Endothelial cell of umbilical vein (primary cell): ENCODE data around the gene LDLRAD4. TPM values are rescaled to one million over a fixed set of nuclear protein-coding genes. Genes with fewer than 3 reads are reported as not detected.

Experiments used
- BruUV-seq: library from RNA; stranded (reverse); fragments of 400-500 nt; replicated peaks from 2 replicates; lab custom pipeline; 2021; lab: Mats Ljungman, UMichigan
- CTCF ChIA-PET: fragments of 300-600, 350-600 bp; sonication (Branson Sonifier 250); formaldehyde crosslinking; loops from one replicate; lab custom pipeline; 2021; ENCODE audit warnings: antibody characterized with exemption, inconsistent platforms; lab: Charles Lee
- POLR2A ChIA-PET: fragments of 300-600, 350-600 bp; sonication (Branson Sonifier 250); formaldehyde crosslinking; loops from one replicate; lab custom pipeline; 2021; ENCODE audit warnings: antibody characterized with exemption, inconsistent platforms; lab: Charles Lee
- DNase-seq: peaks from one replicate; pipeline ENCODE4 v3.0.0-alpha.2; 2011; ENCODE audit warnings: low read depth, low spot score
- FAIRE-seq: peaks from 2 replicates; lab custom pipeline; 2011; peaks lifted over from hg19 to GRCh38; lab: Jason Lieb, UNC
- H2AFZ ChIP-seq: 2 replicates; pipeline ENCODE4 v1.6.0; 2012; ENCODE audit warnings: low read depth, low read length, control low read depth, inconsistent platforms
- H3K27ac ChIP-seq: 2 replicates; pipeline ENCODE4 v1.5.1; 2011; ENCODE audit warnings: low read depth, mild to moderate bottlenecking, control low read depth, low read length, moderate library complexity; ENCODE audit not compliant: insufficient read depth
- H3K27me3 ChIP-seq, 2 experiments: 2 replicates each; pipeline versions ENCODE4 v1.6.0 to v1.6.1; 2011; ENCODE audit warnings: low read length in 2 of 2, mixed read lengths in 1 of 2; ENCODE audit not compliant: control insufficient read depth in 2 of 2, insufficient read depth in 2 of 2
- H3K36me3 ChIP-seq, 2 experiments: 2 replicates in 1 of 2; 3 replicates in 1 of 2; pipeline ENCODE4 v1.5.1; 2011; ENCODE audit warnings: low read length in 2 of 2, mild to moderate bottlenecking in 1 of 2, moderate library complexity in 1 of 2; ENCODE audit not compliant: control insufficient read depth in 2 of 2, insufficient read depth in 2 of 2; ENCODE audit errors: extremely low read depth in 1 of 2
- H3K4me1 ChIP-seq: 3 replicates; pipeline ENCODE4 v1.5.1; 2011; ENCODE audit warnings: mild to moderate bottlenecking, low read length; ENCODE audit not compliant: control insufficient read depth, insufficient read depth; ENCODE audit errors: extremely low read depth
- H3K4me2 ChIP-seq: 2 replicates; pipeline ENCODE4 v1.6.1; 2011; ENCODE audit warnings: low read length, control low read depth, mixed read lengths; ENCODE audit not compliant: insufficient read depth
- H3K4me3 ChIP-seq, 3 experiments: fragments of 200-600 bp in 1 of 3; sonication (generic), shearing (Covaris generic) in 1 of 3; replicated peaks in 1 of 3; 2 replicates each; pipeline ENCODE4 v1.5.1; 2011 to 2016; ENCODE audit warnings: control low read depth in 3 of 3, low read length in 3 of 3, mild to moderate bottlenecking in 2 of 3, inconsistent platforms in 1 of 3, low read depth in 1 of 3, moderate library complexity in 1 of 3; ENCODE audit not compliant: insufficient read depth in 1 of 3
- H3K79me2 ChIP-seq: 2 replicates; pipeline ENCODE4 v1.6.0; 2012; ENCODE audit warnings: low read length, inconsistent platforms; ENCODE audit not compliant: control insufficient read depth, insufficient read depth
- H3K9ac ChIP-seq: replicated peaks from 2 replicates; pipeline ENCODE3; 2011; ENCODE audit warnings: low read length, control low read depth; ENCODE audit not compliant: insufficient read depth; ENCODE audit errors: extremely low read depth
- H3K9me1 ChIP-seq: replicated peaks from 3 replicates; pipeline ENCODE4 v1.6.0; 2011; ENCODE audit warnings: mild to moderate bottlenecking, low read length; ENCODE audit not compliant: control insufficient read depth, insufficient read depth; ENCODE audit errors: extremely low read depth
- H3K9me3 ChIP-seq: replicated peaks from 2 replicates; pipeline ENCODE4 v1.5.1; 2012; ENCODE audit warnings: low read length, inconsistent platforms; ENCODE audit not compliant: control insufficient read depth, insufficient read depth
- H4K20me1 ChIP-seq: replicated peaks from 2 replicates; pipeline ENCODE3; 2011; ENCODE audit warnings: mild to moderate bottlenecking, low read length; ENCODE audit not compliant: control insufficient read depth, insufficient read depth; ENCODE audit errors: extremely low read depth
- EZH2 ChIP-seq: IDR thresholded peaks from 2 replicates; pipeline ENCODE4 v1.6.1; 2012; ENCODE audit warnings: borderline replicate concordance, low read depth, mild to moderate bottlenecking, moderate library complexity, low read length, inconsistent platforms; ENCODE audit not compliant: severe bottlenecking
- FOS ChIP-seq: IDR thresholded peaks from 2 replicates; pipeline ENCODE4 v1.6.1; 2011; ENCODE audit warnings: mild to moderate bottlenecking, low read length, moderate library complexity, borderline replicate concordance; ENCODE audit not compliant: insufficient read depth
- GATA2 ChIP-seq: IDR thresholded peaks from 2 replicates; pipeline ENCODE4 v1.7.0; 2011; ENCODE audit warnings: low read depth, mild to moderate bottlenecking, moderate library complexity, mixed read lengths, low read length; ENCODE audit not compliant: insufficient read length, insufficient read depth
- JUN ChIP-seq: IDR thresholded peaks from 2 replicates; pipeline ENCODE4 v1.6.1; 2011; ENCODE audit warnings: borderline replicate concordance, low read depth; ENCODE audit not compliant: insufficient read length, insufficient read depth
- MYC ChIP-seq: IDR thresholded peaks from one replicate; pipeline ENCODE4 v1.6.1; 2011; ENCODE audit warnings: mild to moderate bottlenecking, low read depth, low read length
- POLR2A ChIP-seq: IDR thresholded peaks from 2 replicates; pipeline ENCODE4 v1.6.1; 2012; ENCODE audit warnings: low read depth, mild to moderate bottlenecking, control low read depth, low read length
- POLR2AphosphoS5 ChIP-seq: IDR thresholded peaks from 2 replicates; pipeline ENCODE4 v1.6.1; 2012; ENCODE audit warnings: low read depth, mild to moderate bottlenecking, control low read depth, low read length, moderate library complexity; ENCODE audit not compliant: insufficient read depth
- dilution Hi-C: fragments of 300-500 bp; cut with MboI; formaldehyde crosslinking; loops from one replicate; pipeline ENCODE4 v1.15.0; 2019; ENCODE audit warnings: low sequenced_read_pairs; ENCODE audit not compliant: extremely low pct_ligation_motif_present
- intact Hi-C: fragments of 100-400 bp; cut with micrococcal nuclease; formaldehyde crosslinking; loops from one replicate; pipeline ENCODE4 v1.10.0; 2022
- polyA plus RNA-seq, 4 experiments: library from polyadenylated mRNA; depleted of rRNA in 3 of 4; stranded (reverse) in 3 of 4; unstranded in 1 of 4; fragments of >200 nt; gene quantifications; 2 replicates each; pipeline versions ENCODE4 v1.2.1 to v1.2.3, GENCODE V29; 2011 to 2012; ENCODE audit warnings: missing spikeins in 1 of 4
- total RNA-seq: library from RNA; stranded (reverse); gene quantifications from 2 replicates; pipeline ENCODE4 v1.2.3, GENCODE V29; 2021
- TF ChIP-seq, protein P1 (sequence below), 2 donors: IDR thresholded peaks; 1 replicate in 1 of 2; 2 replicates in 1 of 2; pipeline ENCODE4 v1.5.1; 2011; ENCODE audit warnings: low read length in 2 of 2, mild to moderate bottlenecking in 2 of 2, moderate library complexity in 2 of 2, control low read depth in 1 of 2, inconsistent platforms in 1 of 2, low read depth in 1 of 2; ENCODE audit not compliant: insufficient read depth in 1 of 2; ENCODE audit errors: extremely low read depth in 1 of 2
- TF ChIP-seq, protein P2 (sequence below): IDR thresholded peaks from 2 replicates; pipeline ENCODE4 v1.6.1; 2011; ENCODE audit not compliant: insufficient read depth, insufficient read length

The LDLRAD4 gene
- total and polyA plus RNA-seq, 2 donors (not counting 3 experiments of a cell fraction or from before 2014, with no cell fraction given), result 5.2 to 6.5 TPM

DNA sequence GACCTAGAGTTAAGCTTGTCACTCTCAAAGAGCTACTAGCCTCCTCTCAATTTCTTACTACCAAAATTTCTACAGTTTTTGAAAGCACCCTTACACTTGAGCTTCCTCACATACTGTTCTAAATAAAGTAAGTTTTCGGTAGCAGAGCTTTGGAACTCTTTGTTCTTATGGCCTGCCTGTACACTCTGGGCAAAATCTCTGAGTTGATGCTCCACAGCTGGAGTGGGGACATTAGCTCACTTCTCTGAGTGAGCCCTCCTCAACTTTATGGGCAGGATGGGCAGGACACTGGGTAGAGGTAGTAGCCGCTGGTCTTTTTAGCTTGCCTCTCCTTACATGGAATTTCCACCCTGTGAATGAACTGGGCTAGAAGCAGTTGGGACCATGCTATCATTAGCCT, 380.0 kb downstream of the LDLRAD4 start:
- H4K20me1 ChIP-seq, result no peaks in the 10 kb centered on the region
- ChIA-PET CTCF (no interaction called here), POLR2A (no interaction called here)
- no peak overlapping the region for H3K9ac ChIP-seq
- peaks cover 2% of the 10 kb centered on the region for H3K9me3 ChIP-seq
- dilution Hi-C loops (no loop called here), intact Hi-C loops (no loop called here)
- FAIRE-seq, result no peak
- no peak overlapping the region for H3K4me3 ChIP-seq
- no peaks in the 10 kb centered on the region for H3K79me2 ChIP-seq
- peaks cover 0 to 3% of the 10 kb centered on the region in 2 experiments for H3K27me3 ChIP-seq
- no peaks in the 10 kb centered on the region for H3K9me1 ChIP-seq
- no peak overlapping the region for H3K27ac ChIP-seq
- H2AFZ ChIP-seq, result no peak overlapping the region
- H3K4me2 ChIP-seq, result no peak overlapping the region
- no peak for DNase-seq
- no TSS peak for BruUV-seq
- H3K36me3 ChIP-seq, result no peaks in the 10 kb centered on the region
- no peak for TF ChIP-seq GATA2
- TF ChIP-seq JUN, result no peak
- TF ChIP-seq, protein P1, sequence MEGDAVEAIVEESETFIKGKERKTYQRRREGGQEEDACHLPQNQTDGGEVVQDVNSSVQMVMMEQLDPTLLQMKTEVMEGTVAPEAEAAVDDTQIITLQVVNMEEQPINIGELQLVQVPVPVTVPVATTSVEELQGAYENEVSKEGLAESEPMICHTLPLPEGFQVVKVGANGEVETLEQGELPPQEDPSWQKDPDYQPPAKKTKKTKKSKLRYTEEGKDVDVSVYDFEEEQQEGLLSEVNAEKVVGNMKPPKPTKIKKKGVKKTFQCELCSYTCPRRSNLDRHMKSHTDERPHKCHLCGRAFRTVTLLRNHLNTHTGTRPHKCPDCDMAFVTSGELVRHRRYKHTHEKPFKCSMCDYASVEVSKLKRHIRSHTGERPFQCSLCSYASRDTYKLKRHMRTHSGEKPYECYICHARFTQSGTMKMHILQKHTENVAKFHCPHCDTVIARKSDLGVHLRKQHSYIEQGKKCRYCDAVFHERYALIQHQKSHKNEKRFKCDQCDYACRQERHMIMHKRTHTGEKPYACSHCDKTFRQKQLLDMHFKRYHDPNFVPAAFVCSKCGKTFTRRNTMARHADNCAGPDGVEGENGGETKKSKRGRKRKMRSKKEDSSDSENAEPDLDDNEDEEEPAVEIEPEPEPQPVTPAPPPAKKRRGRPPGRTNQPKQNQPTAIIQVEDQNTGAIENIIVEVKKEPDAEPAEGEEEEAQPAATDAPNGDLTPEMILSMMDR (IDR thresholded peaks at IDR 0.05; ENCODE audit: extremely low read depth in 1 of 2, insufficient read depth in 1 of 2, low read depth in 1 of 2, low read length in 2 of 2), result no peak
- TF ChIP-seq EZH2, result no peak
- no peak for TF ChIP-seq POLR2A
- TF ChIP-seq POLR2AphosphoS5, result no peak
- no peak for TF ChIP-seq MYC
- TF ChIP-seq, protein P2, sequence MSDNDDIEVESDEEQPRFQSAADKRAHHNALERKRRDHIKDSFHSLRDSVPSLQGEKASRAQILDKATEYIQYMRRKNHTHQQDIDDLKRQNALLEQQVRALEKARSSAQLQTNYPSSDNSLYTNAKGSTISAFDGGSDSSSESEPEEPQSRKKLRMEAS, result no peak
- no peak for TF ChIP-seq FOS
- no peaks in the 10 kb centered on the region for H3K4me1 ChIP-seq
